Psoas muscle (tissue), 8 donors: ENCODE measurements around the gene DNAI1. TPM values are rescaled to one million over a fixed set of nuclear protein-coding genes. Genes with fewer than 3 reads are reported as not detected.

Experiments
- ATAC-seq, 4 donors: fragments of 200-7000 bp; cut with Tn5 transposase; one replicate each; pipeline ENCODE4 v1.9.1; 2020; ENCODE audit warnings: moderate library complexity in 3 of 4, mild to moderate bottlenecking in 2 of 4
- DNase-seq, 2 donors: peaks; one replicate each; pipeline ENCODE4 v3.0.0-alpha.2; 2020
- H3K27ac ChIP-seq: fragments of 200-600 bp; one replicate; pipeline ENCODE4 v1.8.0; 2022
- H3K27me3 ChIP-seq, 3 donors: fragments of 200-600 bp in 1 of 3; one replicate each; pipeline versions ENCODE4 v1.6.1 to v1.8.0; 2013 to 2022; ENCODE audit warnings: low read length in 2 of 3, mild to moderate bottlenecking in 2 of 3, moderate library complexity in 1 of 3; ENCODE audit not compliant: insufficient read depth in 3 of 3
- H3K36me3 ChIP-seq, 2 donors: fragments of 200-600 bp in 1 of 2; one replicate each; pipeline versions ENCODE4 v1.6.1 to v1.8.0; 2013 to 2022; ENCODE audit warnings: low read depth in 1 of 2, mild to moderate bottlenecking in 1 of 2, moderate library complexity in 1 of 2; ENCODE audit not compliant: insufficient read depth in 1 of 2
- H3K4me1 ChIP-seq: fragments of 200-600 bp; one replicate; pipeline ENCODE4 v1.8.0; 2022
- H3K4me3 ChIP-seq: fragments of 200-600 bp; one replicate; pipeline ENCODE4 v1.8.0; 2022; ENCODE audit warnings: mild to moderate bottlenecking
- H3K9me3 ChIP-seq: fragments of 200-600 bp; one replicate; pipeline ENCODE4 v1.8.0; 2022
- CTCF ChIP-seq: fragments of 200-600 bp; IDR thresholded peaks from one replicate; pipeline ENCODE4 v1.8.0; 2022; ENCODE audit warnings: antibody characterized with exemption
- WGBS, 3 donors: extraction: QIAGEN DNeasy Blood & Tissue Kit; methylation state at CpG; one replicate each; pipeline versions ENCODE4 v1.1.6 to v1.1.7; 2013; 5-methylcytosine and 5-hydroxymethylcytosine counted together
- intact Hi-C, 2 donors: fragments of 100-400 bp; cut with DNase I; formaldehyde crosslinking; loops; one replicate each; pipeline versions ENCODE4 v1.11.0 to v1.14.2; 2022
- polyA plus RNA-seq, 3 donors: library from polyadenylated mRNA; stranded (reverse); fragments of 200-250 nt; gene quantifications; one replicate each; pipeline ENCODE4 v1.2.3, GENCODE V29; 2013
- total RNA-seq, 4 donors: library from RNA; stranded (reverse); fragmentation: NEBNext Ultra II Directional in 2 of 4; extraction: Animal tissue kit (Norgen Biotek cat#: 25700) in 2 of 4; gene quantifications; one replicate each; pipeline versions ENCODE4 v1.2.1 to v1.2.4, GENCODE V29; 2021 to 2023
- donor health status: healthy with polysubstance abuse.
- donor health status: DM: no; HTN: no; CAD: no; lungs with moderate emphysema.
- donor health status: Bipolar disorder and iron deficiency.
- donor health status: healthy.
- donor health status: DM: yes; HTN: yes; CAD: no.
- donor health status: DM: no; HTN: no; CAD: no.
- donor health status: DM: no; HTN: no; CAD: no.
- donor health status: DM: yes; HTN: yes; CAD: no.

Gene DNAI1
- total and polyA plus RNA-seq, 7 donors = 0.04 to 0.70 (median 0.27) TPM; not detected in 3

GRCh38 chr9:34547960-34548611, 89.5 kb downstream of the DNAI1 start:
- Histone ChIP-seq H3K36me3 (peaks cover 0 to 18% of the 10 kb centered on the region in 2 donors), H3K4me1 (no peaks in the 10 kb centered on the region), H3K27me3 (peaks cover 0 to 4% (median 0%) of the 10 kb centered on the region in 3 donors), H3K4me3 (no peak overlapping the region), H3K9me3 (no peaks in the 10 kb centered on the region), H3K27ac (no peak overlapping the region)
- TF ChIP-seq CTCF = peak; percentile 85
- DNase-seq = peak; percentile 80 to 90
- WGBS, 3 donors = 7 to 11% (median 10%) methylated on average over 13 of the region's 13 CpGs
- ATAC-seq = peak; percentile 80 to 89 (median 86)
- intact Hi-C loops = loop anchor here (1.0 to 2.0 kb wide), 3 partner anchors 43 to 55 kb away; no protein-coding TSS in a partner anchor

- WGBS, 3 donors = 86 to 93% (median 91%) methylated on average over 4 to 5 of the region's 5 CpGs
- Histone ChIP-seq H3K27ac (no peak overlapping the region), H3K27me3 (peaks cover 0 to 4% (median 0%) of the 10 kb centered on the region in 3 donors), H3K36me3 (peaks cover 0 to 19% of the 10 kb centered on the region in 2 donors), H3K4me1 (no peaks in the 10 kb centered on the region), H3K9me3 (no peaks in the 10 kb centered on the region), H3K4me3 (no peak overlapping the region)
- DNase-seq (no peak), ATAC-seq (no peak)
- intact Hi-C loops = loop anchor here in 1 of 2 donors (2.0 kb wide), 1 partner anchor 53 kb away; no protein-coding TSS in a partner anchor
- no peak for TF ChIP-seq CTCF
Measured at GRCh38 chr9:34549407-34549732, 90.8 kb downstream of the DNAI1 start.

DNA sequence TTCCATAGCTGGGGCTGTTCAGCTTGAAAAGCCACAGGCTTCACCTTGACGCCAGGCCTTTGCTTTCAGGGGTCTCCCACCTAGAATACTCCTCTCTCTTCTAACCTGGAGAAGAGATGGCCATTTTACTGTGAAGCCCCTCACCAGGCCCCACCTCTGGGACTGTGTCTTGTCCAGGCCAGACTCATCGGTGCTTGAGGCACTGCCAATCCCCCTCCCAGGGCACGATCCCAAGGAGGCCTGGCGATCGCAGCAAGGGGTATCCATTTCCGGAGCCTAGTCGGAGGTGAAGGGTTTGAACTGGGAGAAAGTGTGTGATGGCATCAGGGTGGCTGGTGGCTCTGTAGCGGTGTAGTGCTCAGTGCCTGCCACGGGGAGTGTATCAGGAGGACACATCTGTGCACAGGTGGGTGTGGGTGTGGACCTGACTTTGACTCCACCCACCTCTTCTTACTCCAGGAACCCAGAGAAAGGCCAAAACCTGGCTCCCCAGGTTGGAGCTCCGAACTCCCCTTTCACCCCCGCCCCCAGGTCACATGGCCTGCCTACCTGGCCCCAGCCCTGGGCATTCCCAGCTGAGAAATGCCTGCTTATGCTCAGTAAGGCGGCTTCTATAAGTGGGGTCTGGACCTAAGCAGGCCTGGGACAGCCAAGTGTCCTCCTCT, 91.5 kb downstream of the DNAI1 start:
- ATAC-seq (no peak), DNase-seq (no peak)
- TF ChIP-seq CTCF = no peak
- WGBS, 3 donors = 73 to 83% (median 82%) methylated on average over 12 of the region's 12 CpGs
- Histone ChIP-seq H3K4me1 (peaks cover 5% of the 10 kb centered on the region), H3K4me3 (no peak overlapping the region), H3K27me3 (peaks cover 0 to 2% (median 0%) of the 10 kb centered on the region in 3 donors), H3K9me3 (no peaks in the 10 kb centered on the region), H3K36me3 (peaks cover 0 to 19% of the 10 kb centered on the region in 2 donors), H3K27ac (no peak overlapping the region)
- intact Hi-C loops = no loop called here

- Histone ChIP-seq H3K27ac (no peak overlapping the region), H3K4me1 (peaks cover 10% of the 10 kb centered on the region), H3K9me3 (no peaks in the 10 kb centered on the region), H3K4me3 (no peak overlapping the region), H3K27me3 (no peaks in the 10 kb centered on the region), H3K36me3 (peaks cover 0 to 19% of the 10 kb centered on the region in 2 donors)
- DNase-seq = no peak
- TF ChIP-seq CTCF = no peak
- intact Hi-C loops = no loop called here
- 69 to 74% (median 72%) methylated on average over 5 of the region's 5 CpGs for WGBS, 3 donors
- ATAC-seq = no peak
Measured at GRCh38 chr9:34550681-34551270, 92.2 kb downstream of the DNAI1 start.
